Measurements from ENCODE around the gene NPM1. TPM values are rescaled to one million over a fixed set of nuclear protein-coding genes. Genes with fewer than 3 reads are reported as not detected.

NPM1 gene
- total and polyA plus RNA-seq, 2 of the 13 experiments (the other 11 are each of a cell fraction or from before 2014, with no cell fraction given) = 2,047 to 3,353 TPM

- Histone ChIP-seq H3K27me3 (ENCODE audit: control insufficient read depth in 1 of 2, insufficient read depth in 2 of 2, low read length in 2 of 2) (no peaks in the 10 kb centered on the region), H3K79me2 (ENCODE audit: insufficient read depth, low read length) (peaks cover 52% of the 10 kb centered on the region), H3K4me3 (replicated peaks in 1 of 3; ENCODE audit: insufficient read depth in 1 of 3, low read depth in 2 of 3, low read length in 3 of 3) (no peak overlapping the region), H3K27ac (ENCODE audit: extremely low read length, insufficient read depth, low read length) (no peak overlapping the region), H2AFZ (ENCODE audit: low read length) (no peak overlapping the region), H3K4me1 (ENCODE audit: insufficient read depth, low read length) (peaks cover 10% of the 10 kb centered on the region), H3K4me2 (ENCODE audit: low read depth, low read length) (no peak overlapping the region), H4K20me1 (ENCODE audit: insufficient read depth, low read length) (peaks cover 72% of the 10 kb centered on the region), H3K36me3 (replicated peaks in 1 of 2; ENCODE audit: control insufficient read depth in 1 of 2, insufficient read depth in 2 of 2, low read length in 2 of 2) (peaks cover 15 to 63% of the 10 kb centered on the region in 2 experiments), H3K9ac (ENCODE audit: insufficient read depth, low read depth, low read length) (no peak overlapping the region), H3K9me3 (ENCODE audit: low read length) (no peaks in the 10 kb centered on the region)
- CTCF ChIA-PET (ENCODE audit: low intra/inter-chr PET ratio, low total read pairs) = no interaction called here
- 96% methylated on average over 4 of the region's 4 CpGs for WGBS (ENCODE audit: low lambda C conversion rate)
- FAIRE-seq = no peak
- no peak for ATAC-seq
- in situ Hi-C loops (cut with HindIII; ENCODE audit: extremely low pct_ligation_motif_present, low pct_unique_long_range_greater_than_20kb) (no loop called here), intact Hi-C loops (cut with micrococcal nuclease; ENCODE audit: unreplicated experiment) (no loop called here)
- TF ChIP-seq PPARG (CRISPR knock-in tag; conservative IDR thresholded peaks at IDR 0.05) (no peak), IRF2 (CRISPR knock-in tag; IDR thresholded peaks at IDR 0.05) (no peak), ZNF552 (CRISPR knock-in tag; IDR thresholded peaks at IDR 0.05; ENCODE audit: borderline replicate concordance) (no peak), ZNF354B (CRISPR knock-in tag; IDR thresholded peaks at IDR 0.05) (no peak), MED8 (CRISPR knock-in tag; IDR thresholded peaks at IDR 0.05; ENCODE audit: insufficient replicate concordance) (no peak), ZNF644 (CRISPR knock-in tag; IDR thresholded peaks at IDR 0.05; ENCODE audit: low read depth) (no peak), SIN3A (IDR thresholded peaks at IDR 0.05; ENCODE audit: borderline replicate concordance, low read depth, low read length) (no peak), RBM22 (optimal IDR thresholded peaks at IDR 0.05; ENCODE audit: low read length) (peak; percentile 97)
- POLR2A ChIA-PET = no interaction called here
- BruUV-seq (replicated peaks) = no TSS peak
- DNase-seq (ENCODE audit: low spot score) = no peak
Measured at GRCh38 chr5:171407234-171407633, 19.6 kb downstream of the NPM1 start.

Measured in HepG2 (cell line).